Activated T-helper 1 cell treated with anti-CD3 and anti-CD28 coated beads, Interleukin-2, amount 50 U/mL, for 16 hours (primary cell): ENCODE data around the gene ASB16.
"Not testable (repeated sequence)": the region's sequence is repeated elsewhere in the genome, so short reads cannot be mapped to it uniquely, and the experiment has no call there.

Source experiments
- DNase-seq, 2 donors: peaks; one replicate each; pipeline ENCODE4 v3.0.0-alpha.2; 2020; ENCODE audit warnings: low read depth in 1 of 2, low spot score in 1 of 2

Gene ASB16

GRCh38 chr17:44170499-44171201 is at the start of gene ASB16:
Gene ASB16, plus strand, starts transcription at chr17:44170704. Its CDS starts 86 bp downstream, at chr17:44170790.
- no peak for DNase-seq

- no peak for DNase-seq
Measured at GRCh38 chr17:44120851-44121605, 49.5 kb upstream of the ASB16 start.

- DNase-seq = no peak
Measured at GRCh38 chr17:44121997-44122815, 48.3 kb upstream of the ASB16 start.

GRCh38 chr17:44122816-44123355 is 47.6 kb upstream of the ASB16 start:
- no peak for DNase-seq

GRCh38 chr17:44123356-44124117 is 47.0 kb upstream of the ASB16 start, which contains the start of gene HDAC5:
Gene HDAC5, minus strand, starts transcription at chr17:44123641. Its CDS starts 6,126 bp downstream, at chr17:44117515.
- peak; percentile 91 to 93 for DNase-seq

GRCh38 chr17:44124118-44124438 is 46.4 kb upstream of the ASB16 start:
- no peak for DNase-seq

- DNase-seq = no peak
Measured at GRCh38 chr17:44128383-44128782, 42.1 kb upstream of the ASB16 start.

- DNase-seq = no peak
Measured at GRCh38 chr17:44130693-44131349, 39.7 kb upstream of the ASB16 start.

- not testable (repeated sequence) for DNase-seq
Measured at GRCh38 chr17:44131372-44131771, 39.1 kb upstream of the ASB16 start.

GRCh38 chr17:44132275-44132821 is 38.2 kb upstream of the ASB16 start:
- no peak for DNase-seq

GRCh38 chr17:44133918-44134476 is 36.5 kb upstream of the ASB16 start:
- no peak for DNase-seq

GRCh38 chr17:44134752-44135568 is 35.5 kb upstream of the ASB16 start:
- DNase-seq = no peak

GRCh38 chr17:44137891-44138709 is 32.4 kb upstream of the ASB16 start:
- DNase-seq = peak in 1 of 2 donors; percentile 50

- DNase-seq = not testable (repeated sequence)
Measured at GRCh38 chr17:44143921-44144320, 26.6 kb upstream of the ASB16 start.

GRCh38 chr17:44144966-44145739 is 25.4 kb upstream of the ASB16 start:
- DNase-seq = no peak

- no peak for DNase-seq
Measured at GRCh38 chr17:44146375-44147346, 23.8 kb upstream of the ASB16 start.
